DMS 273 (cell line): ENCODE measurements around the gene PDXDC1.
"Not testable (repeated sequence)": the region's sequence is repeated elsewhere in the genome, so short reads cannot be mapped to it uniquely, and the experiment has no call there.

Experiments
- DNase-seq: peaks from one replicate; lab custom pipeline; 2025; ENCODE audit not compliant: unreplicated experiment; lab: John Stamatoyannopoulos, UW

The PDXDC1 gene

GRCh38 chr16:14973785-14974322, 972 bp upstream of the PDXDC1 start:
- not testable (repeated sequence) for DNase-seq

GRCh38 chr16:14974331-14974655, 533 bp upstream of the PDXDC1 start:
- not testable (repeated sequence) for DNase-seq

GRCh38 chr16:14975418-14976194, 780 bp downstream of the PDXDC1 start:
- DNase-seq, result peak; percentile 56

- peak; percentile 7 for DNase-seq
Observed at GRCh38 chr16:14976971-14977736, 2.3 kb downstream of the PDXDC1 start.

GRCh38 chr16:14978281-14978680, 3.5 kb downstream of the PDXDC1 start:
- not testable (repeated sequence) for DNase-seq

GRCh38 chr16:14978908-14979307, 4.1 kb downstream of the PDXDC1 start:
- not testable (repeated sequence) for DNase-seq

GRCh38 chr16:14981234-14981633, 6.4 kb downstream of the PDXDC1 start:
- not testable (repeated sequence) for DNase-seq

- not testable (repeated sequence) for DNase-seq
Observed at GRCh38 chr16:14982521-14982920, 7.7 kb downstream of the PDXDC1 start.

GRCh38 chr16:14988092-14988491, 13.3 kb downstream of the PDXDC1 start:
- not testable (repeated sequence) for DNase-seq

- not testable (repeated sequence) for DNase-seq
Observed at GRCh38 chr16:14988661-14989191, 13.9 kb downstream of the PDXDC1 start.

- DNase-seq, result not testable (repeated sequence)
Observed at GRCh38 chr16:14989291-14990281, 14.8 kb downstream of the PDXDC1 start.

- not testable (repeated sequence) for DNase-seq
Observed at GRCh38 chr16:14993277-14994151, 18.7 kb downstream of the PDXDC1 start.

- not testable (repeated sequence) for DNase-seq
Observed at GRCh38 chr16:14996702-14997101, 21.9 kb downstream of the PDXDC1 start.

- not testable (repeated sequence) for DNase-seq
Observed at GRCh38 chr16:14998300-14998699, 23.5 kb downstream of the PDXDC1 start.

- not testable (repeated sequence) for DNase-seq
Observed at GRCh38 chr16:14999845-15000244, 25.0 kb downstream of the PDXDC1 start.

GRCh38 chr16:15002448-15002847, 27.6 kb downstream of the PDXDC1 start:
- DNase-seq, result not testable (repeated sequence)

GRCh38 chr16:15005357-15006132, 30.7 kb downstream of the PDXDC1 start:
- DNase-seq, result not testable (repeated sequence)

- not testable (repeated sequence) for DNase-seq
Observed at GRCh38 chr16:15008647-15009046, 33.8 kb downstream of the PDXDC1 start.

- not testable (repeated sequence) for DNase-seq
Observed at GRCh38 chr16:15012941-15013340, 38.1 kb downstream of the PDXDC1 start.
